Transverse colon (tissue), 3 donors: ENCODE results near the gene IRS4.

Source experiments
- POLR2A ChIP-seq: fragments of 450-650 bp; IDR thresholded peaks from one replicate; pipeline ENCODE4 v1.6.1; 2016; ENCODE audit warnings: antibody characterized with exemption, mild to moderate bottlenecking, moderate library complexity
- TF ChIP-seq, protein P1 (sequence below), 5 experiments: fragments of 200-600 bp in 3 of 5; fragments of 450-650 bp in 2 of 5; sonication (generic) in 3 of 5; IDR thresholded peaks; 1 replicate in 2 of 5; 2 replicates in 3 of 5; pipeline ENCODE4 v1.5.1; 2016 to 2017; ENCODE audit warnings: antibody characterized with exemption in 5 of 5, inconsistent platforms in 3 of 5, mild to moderate bottlenecking in 2 of 5, moderate library complexity in 1 of 5

DNA sequence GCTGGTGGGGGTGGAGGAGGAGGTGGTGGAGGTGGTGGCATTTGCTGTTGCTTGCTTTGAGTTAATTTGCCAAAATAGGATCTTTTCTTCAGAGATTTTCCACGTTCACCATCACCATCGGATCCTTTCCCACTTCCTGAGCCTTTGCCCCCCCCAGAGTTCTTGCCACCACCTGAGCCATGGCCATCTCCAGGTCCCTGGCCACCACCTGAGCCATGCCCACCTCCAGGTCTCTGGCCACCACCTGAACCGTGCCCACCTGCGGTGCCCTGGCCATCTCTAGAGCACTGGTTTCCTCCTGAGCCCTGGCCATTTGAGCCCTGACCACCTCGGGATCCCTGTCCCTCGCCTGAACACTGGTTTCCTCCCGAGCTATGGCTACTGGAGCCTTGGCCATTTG is 1.9 kb downstream of the IRS4 start:
- no peak for TF ChIP-seq POLR2A
- TF ChIP-seq, protein P1, sequence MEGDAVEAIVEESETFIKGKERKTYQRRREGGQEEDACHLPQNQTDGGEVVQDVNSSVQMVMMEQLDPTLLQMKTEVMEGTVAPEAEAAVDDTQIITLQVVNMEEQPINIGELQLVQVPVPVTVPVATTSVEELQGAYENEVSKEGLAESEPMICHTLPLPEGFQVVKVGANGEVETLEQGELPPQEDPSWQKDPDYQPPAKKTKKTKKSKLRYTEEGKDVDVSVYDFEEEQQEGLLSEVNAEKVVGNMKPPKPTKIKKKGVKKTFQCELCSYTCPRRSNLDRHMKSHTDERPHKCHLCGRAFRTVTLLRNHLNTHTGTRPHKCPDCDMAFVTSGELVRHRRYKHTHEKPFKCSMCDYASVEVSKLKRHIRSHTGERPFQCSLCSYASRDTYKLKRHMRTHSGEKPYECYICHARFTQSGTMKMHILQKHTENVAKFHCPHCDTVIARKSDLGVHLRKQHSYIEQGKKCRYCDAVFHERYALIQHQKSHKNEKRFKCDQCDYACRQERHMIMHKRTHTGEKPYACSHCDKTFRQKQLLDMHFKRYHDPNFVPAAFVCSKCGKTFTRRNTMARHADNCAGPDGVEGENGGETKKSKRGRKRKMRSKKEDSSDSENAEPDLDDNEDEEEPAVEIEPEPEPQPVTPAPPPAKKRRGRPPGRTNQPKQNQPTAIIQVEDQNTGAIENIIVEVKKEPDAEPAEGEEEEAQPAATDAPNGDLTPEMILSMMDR (IDR thresholded peaks at IDR 0.05) = no peak
